PC-9 (cell line): Measurements from ENCODE around the gene FAM110C. TPM values are rescaled to one million over a fixed set of nuclear protein-coding genes. Genes with fewer than 3 reads are reported as not detected.
A peak's percentile ranks its signal among the peaks of the same experiment; 100 is the strongest.

Source experiments
- Bru-seq: library from RNA; stranded (reverse); fragments of 400-500 nt; gene quantifications from one replicate; lab custom pipeline; 2021; lab: Mats Ljungman, UMichigan
- BruChase-seq, 2 experiments: library from RNA; stranded (reverse); fragments of 400-500 nt; gene quantifications; one replicate each; lab custom pipeline; 2021; lab: Mats Ljungman, UMichigan
- BruUV-seq: library from RNA; stranded (reverse); fragments of 400-500 nt; replicated peaks from 2 replicates; lab custom pipeline; 2021; lab: Mats Ljungman, UMichigan
- CTCF ChIA-PET: fragments of 300-600 bp; sonication (Branson Sonifier 250); formaldehyde crosslinking; loops from one replicate; lab custom pipeline; 2022; ENCODE audit warnings: antibody characterized with exemption; lab: Charles Lee
- POLR2A ChIA-PET: fragments of 300-600 bp; sonication (Branson Sonifier 250); formaldehyde crosslinking; loops from one replicate; lab custom pipeline; 2022; ENCODE audit warnings: antibody characterized with exemption; ENCODE audit not compliant: unreplicated experiment; lab: Charles Lee
- DNase-seq, 2 experiments: peaks; one replicate each; pipeline versions ENCODE4 v3.0.0 to v3.0.0-alpha.2; 2015 to 2022; ENCODE audit warnings: mixed read lengths in 1 of 2
- H2AFZ ChIP-seq: fragments of 200-600 bp; sonication (generic); 2 replicates; pipeline ENCODE4 v1.8.1; 2017; ENCODE audit warnings: antibody characterized with exemption
- H3F3A ChIP-seq: fragments of 200-600 bp; sonication (generic); 2 replicates; pipeline ENCODE4 v1.8.1; 2017; ENCODE audit warnings: antibody characterized with exemption, mild to moderate bottlenecking, low read depth; ENCODE audit not compliant: insufficient read depth
- H3K27ac ChIP-seq: fragments of 200-600 bp; sonication (generic); 2 replicates; pipeline ENCODE4 v1.6.1; 2016; ENCODE audit warnings: mixed run types
- H3K27me3 ChIP-seq: fragments of 200-600 bp; sonication (generic); 2 replicates; pipeline ENCODE4 v1.6.1; 2016; ENCODE audit warnings: low read depth, mixed run types; ENCODE audit not compliant: insufficient read depth
- H3K36me3 ChIP-seq: fragments of 200-600 bp; sonication (generic); 2 replicates; pipeline ENCODE4 v1.6.1; 2016; ENCODE audit warnings: low read depth, mixed run types
- H3K4me1 ChIP-seq: fragments of 200-600 bp; sonication (generic); replicated peaks from 2 replicates; pipeline ENCODE4 v1.6.1; 2016; ENCODE audit warnings: mixed run types; ENCODE audit not compliant: insufficient read depth
- H3K4me2 ChIP-seq: fragments of 200-600 bp; sonication (generic); 2 replicates; pipeline ENCODE4 v1.6.1; 2017; ENCODE audit warnings: mixed run types
- H3K4me3 ChIP-seq: fragments of 200-600 bp; sonication (generic); 2 replicates; pipeline ENCODE4 v1.6.1; 2016; ENCODE audit warnings: mixed run types
- H3K79me2 ChIP-seq: fragments of 200-600 bp; sonication (generic); 2 replicates; pipeline ENCODE4 v1.6.1; 2017; ENCODE audit warnings: low read depth, mixed run types
- H3K9me2 ChIP-seq: fragments of 200-600 bp; sonication (generic); 2 replicates; pipeline ENCODE4 v1.8.1; 2017; ENCODE audit warnings: mild to moderate bottlenecking; ENCODE audit not compliant: insufficient read depth
- H3K9me3 ChIP-seq: fragments of 200-600 bp; sonication (generic); 2 replicates; pipeline ENCODE4 v1.8.1; 2016; ENCODE audit warnings: low read depth; ENCODE audit not compliant: insufficient read depth
- H4K20me1 ChIP-seq: fragments of 200-600 bp; sonication (generic); 2 replicates; pipeline ENCODE4 v1.8.1; 2017; ENCODE audit not compliant: insufficient read depth
- CTCF ChIP-seq: fragments of 200-600 bp; sonication (generic); conservative IDR thresholded peaks from 2 replicates; pipeline ENCODE4 v1.6.1; 2017; ENCODE audit warnings: mixed run types, antibody characterized with exemption, mild to moderate bottlenecking, moderate library complexity
- EZH2 ChIP-seq: fragments of 200-600 bp; sonication (generic); IDR thresholded peaks from 2 replicates; pipeline ENCODE4 v1.8.0; 2017; ENCODE audit warnings: antibody characterized with exemption, low read depth
- intact Hi-C: fragments of 100-400 bp; cut with micrococcal nuclease; formaldehyde crosslinking; loops from one replicate; pipeline ENCODE4 v1.10.0; 2022; ENCODE audit not compliant: unreplicated experiment
- long read RNA-seq: library from polyadenylated mRNA; stranded (forward); transcript quantifications from one replicate; pipeline ENCODE4 v2.0.0, GENCODE V29; 2022
- total RNA-seq: library from RNA; stranded (reverse); gene quantifications from 2 replicates; pipeline ENCODE4 v1.2.3, GENCODE V29; 2021

FAM110C gene, protein sequence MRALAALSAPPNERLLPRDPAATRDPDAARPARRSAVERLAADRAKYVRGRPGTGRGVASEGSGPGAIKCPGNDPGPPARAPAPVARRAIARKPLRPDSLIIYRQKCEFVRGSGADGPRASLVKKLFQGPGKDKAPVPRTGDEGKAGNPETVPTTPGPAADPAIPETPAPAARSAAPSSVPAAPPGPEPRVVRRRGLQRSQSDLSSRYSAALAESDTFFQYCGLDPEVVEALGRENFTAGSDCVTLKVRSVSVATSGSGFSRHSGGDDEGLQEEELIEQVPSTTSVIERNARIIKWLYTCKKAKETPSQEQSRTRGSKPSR
- 20.8 and 21.1 TPM in 2 replicates for total RNA-seq
- percentile 95 among the genes with signal in this experiment for Bru-seq, nascent RNA
- BruChase-seq, experiment 1, labeled RNA remaining after a 2-hour chase: percentile 98 among the genes with signal in this experiment
- BruChase-seq, experiment 2, labeled RNA remaining after a 6-hour chase: percentile 87 among the genes with signal in this experiment
- long read RNA-seq, transcript FAM110C-201 (2 exons, 3,760 nt): major isoform, 9 of 27 reads
- long read RNA-seq, partial matches to known transcripts: 1 of 27 reads
- long read RNA-seq, other reads (novel, unspliced or antisense): 14 of 27 reads

DNA sequence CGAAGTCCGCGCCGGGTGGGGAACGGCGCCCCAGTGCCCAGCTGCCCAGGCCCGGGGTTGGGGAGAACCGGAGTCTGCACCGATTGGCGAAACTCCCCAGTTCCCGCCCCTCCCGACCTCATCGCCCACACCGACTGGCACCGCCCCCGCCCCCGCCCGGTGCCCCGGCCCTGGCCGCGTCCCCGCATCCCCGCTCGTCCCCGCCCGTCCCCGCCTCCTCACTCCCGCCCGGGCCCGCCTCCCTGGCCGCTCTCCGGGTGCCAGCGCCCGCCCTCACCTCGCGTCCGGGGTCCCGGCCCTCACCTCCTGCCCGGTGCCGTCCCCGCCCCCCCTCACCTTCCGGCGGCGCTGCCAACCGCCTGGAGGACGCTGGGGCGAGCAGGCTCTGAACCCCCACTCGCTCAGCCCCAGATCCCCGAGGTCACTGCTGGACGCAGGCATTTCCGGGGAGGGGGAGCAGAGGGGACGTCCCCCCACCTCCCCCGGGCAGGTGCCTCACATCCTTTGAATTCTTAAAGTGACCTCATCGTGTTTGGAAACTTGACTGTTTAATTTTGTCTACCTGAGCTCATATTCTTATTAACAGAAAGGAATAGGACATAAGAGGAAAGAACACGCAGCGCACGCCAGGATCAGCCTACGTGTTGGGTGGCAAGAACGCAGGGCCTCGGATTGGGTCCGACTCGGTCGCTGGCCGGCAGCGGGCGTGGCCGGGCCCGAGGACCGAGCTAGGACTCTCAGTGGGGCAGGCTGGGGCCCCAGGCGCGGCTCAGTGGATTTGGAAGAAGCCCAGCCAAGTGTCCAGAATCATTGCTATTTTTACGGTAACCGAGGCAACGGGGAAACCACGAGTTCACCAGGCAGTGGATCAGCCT, at the start of gene FAM110C:
FAM110C (minus strand) TSS at position 35 of the 875 bp plus-strand sequence. CDS start 120 bp downstream, outside the sequence.
- Histone ChIP-seq H4K20me1 (0 out of 2 replicates have a peak, but pooled peaks cover 4% of the 10 kb centered on the region), H3K36me3 (peaks cover 20% of the 10 kb centered on the region; the same call in 1 of the 2 replicates), H3K27ac (peak within 1 kb of the TSS; percentile 89), H3K4me1 (peaks cover 45% of the 10 kb centered on the region), H3K4me3 (peak within 1 kb of the TSS; percentile 80), H3K4me2 (peak within 1 kb of the TSS; percentile 99), H2AFZ (peak within 1 kb of the TSS; percentile 88), H3K9me3 (no peaks in the 10 kb centered on the region), H3K27me3 (no peaks in the 10 kb centered on the region), H3F3A (peaks cover 39% of the 10 kb centered on the region), H3K79me2 (peaks cover 45% of the 10 kb centered on the region), H3K9me2 (no peaks in the 10 kb centered on the region)
- intact Hi-C loops: loop anchor here (1.0 to 2.0 kb wide), 2 partner anchors 22 to 218 kb away; partner anchors contain the start of genes ACP1 and SH3YL1
- BruUV-seq: TSS peak; percentile 90
- ChIA-PET CTCF (interaction anchor here (0.6 kb wide), 1 partner anchor 589 kb away, joined by 3 read pairs; no protein-coding TSS in a partner anchor), POLR2A (interaction anchor here (0.6 to 0.7 kb wide), 3 partner anchors 16 to 96 kb away, joined by 3 to 20 read pairs (median 19); no protein-coding TSS in a partner anchor)
- TF ChIP-seq EZH2 (no peak), CTCF (no peak)
- peak; percentile 93 to 94 for DNase-seq

DNA sequence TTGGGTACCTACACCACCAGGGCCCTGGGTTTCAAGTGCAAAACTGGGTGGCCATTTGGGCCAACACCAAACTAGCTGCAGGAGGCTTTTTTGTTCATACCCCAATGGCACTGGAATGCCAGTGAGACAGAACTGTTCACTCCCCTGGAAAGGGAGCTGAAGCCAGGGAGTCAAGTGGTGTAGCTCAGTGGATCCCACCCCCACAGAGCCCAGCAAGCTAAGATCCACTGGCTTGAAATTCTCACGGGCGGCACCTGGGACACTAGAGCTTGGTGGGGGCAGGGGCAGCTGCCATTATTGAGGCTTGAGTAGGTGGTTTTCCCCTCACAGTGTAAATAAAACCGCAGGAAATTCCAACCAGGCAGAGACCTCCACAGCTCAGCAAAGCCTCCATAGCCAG, 46.0 kb upstream of the FAM110C start:
- no peaks in the 10 kb centered on the region for H3K9me2 ChIP-seq
- BruUV-seq: no TSS peak
- DNase-seq: no peak
- TF ChIP-seq EZH2 (no peak), CTCF (no peak)
- H2AFZ ChIP-seq: no peak overlapping the region
- H3K27me3 ChIP-seq: no peaks in the 10 kb centered on the region
- no peaks in the 10 kb centered on the region for H3K79me2 ChIP-seq
- no peak overlapping the region for H3K4me2 ChIP-seq
- H3K4me1 ChIP-seq: no peaks in the 10 kb centered on the region
- H3K9me3 ChIP-seq: no peaks in the 10 kb centered on the region
- no peak overlapping the region for H3K4me3 ChIP-seq
- H3K36me3 ChIP-seq: no peaks in the 10 kb centered on the region
- ChIA-PET POLR2A (interaction anchor here (0.6 kb wide), 1 partner anchor 23 kb away, joined by 4 read pairs; no protein-coding TSS in a partner anchor), CTCF (no interaction called here)
- intact Hi-C loops: no loop called here
- no peak overlapping the region for H3K27ac ChIP-seq
- H4K20me1 ChIP-seq: no peaks in the 10 kb centered on the region
- no peaks in the 10 kb centered on the region for H3F3A ChIP-seq
